Right lobe of liver (tissue), 4 donors: ENCODE measurements around the gene TEX47.

ENCODE experiments used
- POLR2A ChIP-seq: fragments of 450-650 bp; IDR thresholded peaks from one replicate; pipeline ENCODE4 v1.6.1; 2017; ENCODE audit warnings: antibody characterized with exemption, mild to moderate bottlenecking
- TF ChIP-seq, protein P1 (sequence below), 4 donors: fragments of 200-600 bp in 3 of 4; fragments of 450-650 bp in 1 of 4; IDR thresholded peaks; one replicate each; pipeline versions ENCODE4 v1.5.1 to v1.8.0; 2016 to 2022; ENCODE audit warnings: antibody characterized with exemption in 4 of 4, mild to moderate bottlenecking in 2 of 4
- donor health status: DM: no; HTN: no; CAD: no.
- donor health status: DM: no; HTN: no; CAD: no.
- donor health status: DM: no; HTN: yes; CAD: no.

GRCh38 chr7:88795553-88795952, at the start of gene TEX47:
- TF ChIP-seq, protein P1, sequence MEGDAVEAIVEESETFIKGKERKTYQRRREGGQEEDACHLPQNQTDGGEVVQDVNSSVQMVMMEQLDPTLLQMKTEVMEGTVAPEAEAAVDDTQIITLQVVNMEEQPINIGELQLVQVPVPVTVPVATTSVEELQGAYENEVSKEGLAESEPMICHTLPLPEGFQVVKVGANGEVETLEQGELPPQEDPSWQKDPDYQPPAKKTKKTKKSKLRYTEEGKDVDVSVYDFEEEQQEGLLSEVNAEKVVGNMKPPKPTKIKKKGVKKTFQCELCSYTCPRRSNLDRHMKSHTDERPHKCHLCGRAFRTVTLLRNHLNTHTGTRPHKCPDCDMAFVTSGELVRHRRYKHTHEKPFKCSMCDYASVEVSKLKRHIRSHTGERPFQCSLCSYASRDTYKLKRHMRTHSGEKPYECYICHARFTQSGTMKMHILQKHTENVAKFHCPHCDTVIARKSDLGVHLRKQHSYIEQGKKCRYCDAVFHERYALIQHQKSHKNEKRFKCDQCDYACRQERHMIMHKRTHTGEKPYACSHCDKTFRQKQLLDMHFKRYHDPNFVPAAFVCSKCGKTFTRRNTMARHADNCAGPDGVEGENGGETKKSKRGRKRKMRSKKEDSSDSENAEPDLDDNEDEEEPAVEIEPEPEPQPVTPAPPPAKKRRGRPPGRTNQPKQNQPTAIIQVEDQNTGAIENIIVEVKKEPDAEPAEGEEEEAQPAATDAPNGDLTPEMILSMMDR (IDR thresholded peaks at IDR 0.05) = no peak
- no peak for TF ChIP-seq POLR2A
